Esophagus muscularis mucosa (tissue), 4 donors: Measurements from ENCODE around the gene PHACTR1. TPM values are rescaled to one million over a fixed set of nuclear protein-coding genes. Genes with fewer than 3 reads are reported as not detected.

ENCODE experiments used
- DNase-seq: peaks from one replicate; pipeline ENCODE4 v3.0.0-alpha.2; 2017; ENCODE audit errors: extremely low spot score
- H3K27ac ChIP-seq, 4 donors: fragments of 200-600 bp; sonication (generic); replicated peaks in 1 of 4; 1 replicate in 3 of 4; 2 replicates in 1 of 4; pipeline ENCODE4 v1.5.1; 2016 to 2019; ENCODE audit warnings: mild to moderate bottlenecking in 1 of 4
- H3K27me3 ChIP-seq, 4 donors: fragments of 200-600 bp; sonication (generic); one replicate each; pipeline versions ENCODE4 v1.5.1 to v1.6.0; 2016 to 2019
- H3K36me3 ChIP-seq, 4 donors: fragments of 200-600 bp; sonication (generic); one replicate each; pipeline ENCODE4 v1.5.1; 2016 to 2019
- H3K4me1 ChIP-seq, 4 donors: fragments of 200-600 bp; sonication (generic); one replicate each; pipeline ENCODE4 v1.5.1; 2016 to 2019
- H3K4me3 ChIP-seq, 4 donors: fragments of 200-600 bp; sonication (generic); 1 replicate in 2 of 4; 2 replicates in 2 of 4; pipeline ENCODE4 v1.5.1; 2016 to 2019; ENCODE audit warnings: mild to moderate bottlenecking in 4 of 4, moderate library complexity in 1 of 4
- H3K9me3 ChIP-seq, 4 donors: fragments of 200-600 bp; sonication (generic); 1 replicate in 3 of 4; 2 replicates in 1 of 4; pipeline ENCODE4 v1.5.1; 2016 to 2019
- CTCF ChIP-seq, 3 experiments: fragments of 200-600 bp in 2 of 3; fragments of 450-650 bp in 1 of 3; sonication (generic) in 2 of 3; IDR thresholded peaks; one replicate each; pipeline ENCODE4 v1.5.1; 2017 to 2019; ENCODE audit warnings: antibody characterized with exemption in 3 of 3, mild to moderate bottlenecking in 2 of 3, moderate library complexity in 1 of 3
- EP300 ChIP-seq: sonication (generic); formaldehyde crosslinking; IDR thresholded peaks from one replicate; pipeline ENCODE4 v1.6.1; 2017; ENCODE audit warnings: antibody characterized with exemption
- POLR2A ChIP-seq: fragments of 450-650 bp; IDR thresholded peaks from one replicate; pipeline ENCODE4 v1.6.1; 2017; ENCODE audit warnings: antibody characterized with exemption, moderate library complexity, mild to moderate bottlenecking, low read depth
- POLR2AphosphoS5 ChIP-seq, 2 donors: sonication (generic); formaldehyde crosslinking; IDR thresholded peaks; one replicate each; pipeline ENCODE4 v1.6.1; 2017; ENCODE audit warnings: antibody characterized with exemption in 2 of 2
- WGBS: methylation state at CpG from one replicate; pipeline ENCODE4 v1.1.5; 2018; 5-methylcytosine and 5-hydroxymethylcytosine counted together
- intact Hi-C: fragments of 100-400 bp; cut with DNase I; formaldehyde crosslinking; loops from one replicate; pipeline ENCODE4 v1.15.1; 2023
- total RNA-seq, 4 donors: library from RNA; depleted of rRNA; stranded (reverse); fragments of >200 nt; gene quantifications; one replicate each; pipeline versions ENCODE4 v1.1.0 to v1.2.1, GENCODE V29; 2016

PHACTR1 gene
- total RNA-seq, 4 donors from 2014 or later: 0.83 to 4.2 (median 3.1) TPM

- no peaks in the 10 kb centered on the region for H3K27me3 ChIP-seq
- TF ChIP-seq POLR2AphosphoS5 (IDR thresholded peaks at IDR 0.05) (no peak), POLR2A (no peak)
- H3K9me3 ChIP-seq: peaks cover 0 to 5% (median 0%) of the 10 kb centered on the region in 4 donors
- H3K4me3 ChIP-seq: no peak overlapping the region
- intact Hi-C loops: no loop called here
- peaks cover 0 to 16% (median 4%) of the 10 kb centered on the region in 4 donors for H3K4me1 ChIP-seq
- no peak overlapping the region for H3K27ac ChIP-seq
- DNase-seq: no peak
- no peaks in the 10 kb centered on the region for H3K36me3 ChIP-seq
Observed at GRCh38 chr6:13112921-13113320, 396.4 kb downstream of the PHACTR1 start.

- H3K27ac ChIP-seq: no peak overlapping the region
- no peaks in the 10 kb centered on the region for H3K27me3 ChIP-seq
- no peaks in the 10 kb centered on the region for H3K36me3 ChIP-seq
- peaks cover 0 to 16% (median 4%) of the 10 kb centered on the region in 4 donors for H3K4me1 ChIP-seq
- WGBS: 95% methylated on average over 5 of the region's 5 CpGs
- no peak for TF ChIP-seq POLR2A
- no peak for TF ChIP-seq POLR2AphosphoS5 (IDR thresholded peaks at IDR 0.05)
- TF ChIP-seq EP300: no peak
- no peak for TF ChIP-seq CTCF (IDR thresholded peaks at IDR 0.05)
- no peak overlapping the region for H3K4me3 ChIP-seq
- intact Hi-C loops: no loop called here
- no peak for DNase-seq
- peaks cover 0 to 5% (median 0%) of the 10 kb centered on the region in 4 donors for H3K9me3 ChIP-seq
Observed at GRCh38 chr6:13113376-13113775, 396.8 kb downstream of the PHACTR1 start.

DNA sequence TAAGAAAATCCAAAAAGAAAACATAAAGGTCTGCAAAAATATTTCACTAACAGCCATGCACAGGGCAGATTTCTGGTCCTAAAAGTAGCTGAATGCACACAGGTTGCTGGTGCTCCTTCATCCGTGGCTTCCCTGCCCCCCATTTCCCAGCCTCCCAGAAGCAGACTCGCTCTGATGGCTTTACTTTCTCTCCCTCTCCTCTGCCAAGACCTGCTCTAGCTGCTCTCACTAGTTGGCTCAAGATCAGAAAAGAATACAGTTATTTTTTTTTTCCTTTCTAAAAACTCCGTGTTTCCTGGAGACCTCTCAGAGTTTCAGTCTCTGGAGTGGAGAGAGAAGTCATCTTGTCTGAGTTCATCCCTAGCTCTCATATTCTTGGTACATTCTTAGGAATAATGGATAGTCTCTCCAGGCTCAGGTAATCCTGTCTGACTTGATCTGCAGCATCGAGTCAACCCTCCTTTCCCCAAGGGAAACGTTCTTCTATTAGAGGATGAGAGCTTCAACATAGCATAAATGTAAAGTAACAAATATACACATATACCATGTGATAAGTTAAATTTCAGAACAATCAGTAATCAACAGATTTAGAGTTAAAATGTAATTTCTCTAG, 397.5 kb downstream of the PHACTR1 start:
- H3K9me3 ChIP-seq: peaks cover 0 to 5% (median 0%) of the 10 kb centered on the region in 4 donors
- intact Hi-C loops: no loop called here
- TF ChIP-seq CTCF (IDR thresholded peaks at IDR 0.05) (no peak), POLR2AphosphoS5 (IDR thresholded peaks at IDR 0.05) (no peak), POLR2A (no peak), EP300 (no peak)
- H3K27me3 ChIP-seq: no peaks in the 10 kb centered on the region
- peaks cover 0 to 16% (median 4%) of the 10 kb centered on the region in 4 donors for H3K4me1 ChIP-seq
- no peaks in the 10 kb centered on the region for H3K36me3 ChIP-seq
- no peak for DNase-seq
- no peak overlapping the region for H3K4me3 ChIP-seq
- no peak overlapping the region for H3K27ac ChIP-seq
- 31% methylated on average over 5 of the region's 5 CpGs for WGBS

DNA sequence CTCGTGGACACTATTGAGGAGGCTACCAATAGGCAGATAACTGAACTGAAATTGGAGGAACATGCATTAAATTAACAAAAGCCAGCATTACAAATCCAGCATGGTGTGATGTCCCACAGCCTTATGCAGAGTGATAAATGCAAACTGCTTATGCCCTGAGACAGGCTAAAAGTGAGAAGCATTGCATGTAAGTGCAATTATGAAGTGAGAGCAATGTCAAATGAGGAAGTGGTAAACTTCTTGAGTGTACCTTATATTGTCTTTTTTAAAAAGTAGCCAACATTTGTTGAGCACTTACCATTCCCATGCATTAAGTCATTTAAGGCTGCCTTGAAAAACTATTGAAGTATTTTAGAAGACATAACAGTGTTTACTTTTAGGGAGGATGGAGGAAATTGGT, 399.6 kb downstream of the PHACTR1 start:
- TF ChIP-seq POLR2AphosphoS5 (IDR thresholded peaks at IDR 0.05) (no peak), EP300 (no peak), CTCF (IDR thresholded peaks at IDR 0.05) (no peak), POLR2A (no peak)
- WGBS: 91% methylated on average over 1 of the region's 1 CpG
- H3K36me3 ChIP-seq: no peaks in the 10 kb centered on the region
- no peaks in the 10 kb centered on the region for H3K27me3 ChIP-seq
- no peak overlapping the region for H3K4me3 ChIP-seq
- H3K9me3 ChIP-seq: no peaks in the 10 kb centered on the region
- H3K27ac ChIP-seq: no peak overlapping the region
- DNase-seq: no peak
- H3K4me1 ChIP-seq: peaks cover 0 to 16% (median 4%) of the 10 kb centered on the region in 4 donors
- intact Hi-C loops: no loop called here

DNA sequence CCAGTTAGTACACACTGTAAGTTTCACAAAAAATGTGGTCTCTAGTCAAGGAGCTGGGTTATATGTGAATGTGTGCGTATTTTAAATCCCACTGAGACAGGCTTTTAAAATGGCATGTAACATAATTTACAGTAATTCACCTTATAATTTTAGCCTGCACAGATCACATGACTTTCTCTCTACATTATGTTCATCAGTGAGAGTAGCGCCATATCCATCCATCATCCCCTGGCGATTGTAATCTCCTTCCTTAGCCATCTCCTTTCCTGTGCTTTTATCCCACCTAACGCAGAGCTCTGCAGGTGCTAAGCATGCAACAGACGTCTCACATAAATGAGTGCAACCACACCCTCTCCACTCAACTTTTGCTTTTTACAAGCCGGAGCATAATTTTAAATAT, 401.0 kb downstream of the PHACTR1 start:
- 79% methylated on average over 6 of the region's 6 CpGs for WGBS
- Histone ChIP-seq H3K36me3 (no peaks in the 10 kb centered on the region), H3K4me1 (peaks cover 0 to 16% (median 4%) of the 10 kb centered on the region in 4 donors), H3K27me3 (no peaks in the 10 kb centered on the region), H3K27ac (no peak overlapping the region), H3K4me3 (no peak overlapping the region), H3K9me3 (no peaks in the 10 kb centered on the region)
- no peak for DNase-seq
- intact Hi-C loops: no loop called here
- no peak for TF ChIP-seq POLR2A
- no peak for TF ChIP-seq POLR2AphosphoS5 (IDR thresholded peaks at IDR 0.05)
- no peak for TF ChIP-seq EP300
- no peak for TF ChIP-seq CTCF (IDR thresholded peaks at IDR 0.05)
